GM21576 (cell line): ENCODE results near the gene PDF.
"Not testable (repeated sequence)": the region's sequence is repeated elsewhere in the genome, so short reads cannot be mapped to it uniquely, and the experiment has no call there.

Source experiments
- ATAC-seq: cut with Tn5 transposase; IDR thresholded peaks from one replicate; pipeline ENCODE4 v1.9.1; 2021; ENCODE audit warnings: mild to moderate bottlenecking, moderate library complexity; ENCODE audit not compliant: unreplicated experiment

The PDF gene

GRCh38 chr16:69318177-69318910 is 12.0 kb downstream of the PDF start:
- no peak for ATAC-seq

DNA sequence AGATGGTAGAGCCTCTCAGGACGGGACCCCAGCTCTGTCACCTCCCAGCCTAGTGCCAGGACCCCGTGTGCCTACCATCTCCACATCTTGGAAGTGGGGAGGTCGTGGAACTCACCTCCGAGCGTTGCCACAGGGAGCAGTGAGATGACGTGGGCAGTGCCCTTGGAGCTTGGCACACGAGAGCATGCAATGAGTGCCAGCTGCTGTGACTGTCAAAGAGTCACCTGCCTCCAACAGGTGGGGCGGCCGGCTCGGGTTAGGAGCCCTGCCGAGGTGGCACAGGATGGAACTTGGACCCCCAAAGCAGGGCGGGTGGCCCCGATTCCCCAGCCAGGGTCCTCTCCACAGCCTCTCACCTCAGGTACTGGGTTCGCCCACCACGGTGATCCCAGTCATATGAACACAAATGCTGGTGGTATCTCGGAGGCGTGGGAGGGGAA is 13.8 kb downstream of the PDF start:
- ATAC-seq: no peak

DNA sequence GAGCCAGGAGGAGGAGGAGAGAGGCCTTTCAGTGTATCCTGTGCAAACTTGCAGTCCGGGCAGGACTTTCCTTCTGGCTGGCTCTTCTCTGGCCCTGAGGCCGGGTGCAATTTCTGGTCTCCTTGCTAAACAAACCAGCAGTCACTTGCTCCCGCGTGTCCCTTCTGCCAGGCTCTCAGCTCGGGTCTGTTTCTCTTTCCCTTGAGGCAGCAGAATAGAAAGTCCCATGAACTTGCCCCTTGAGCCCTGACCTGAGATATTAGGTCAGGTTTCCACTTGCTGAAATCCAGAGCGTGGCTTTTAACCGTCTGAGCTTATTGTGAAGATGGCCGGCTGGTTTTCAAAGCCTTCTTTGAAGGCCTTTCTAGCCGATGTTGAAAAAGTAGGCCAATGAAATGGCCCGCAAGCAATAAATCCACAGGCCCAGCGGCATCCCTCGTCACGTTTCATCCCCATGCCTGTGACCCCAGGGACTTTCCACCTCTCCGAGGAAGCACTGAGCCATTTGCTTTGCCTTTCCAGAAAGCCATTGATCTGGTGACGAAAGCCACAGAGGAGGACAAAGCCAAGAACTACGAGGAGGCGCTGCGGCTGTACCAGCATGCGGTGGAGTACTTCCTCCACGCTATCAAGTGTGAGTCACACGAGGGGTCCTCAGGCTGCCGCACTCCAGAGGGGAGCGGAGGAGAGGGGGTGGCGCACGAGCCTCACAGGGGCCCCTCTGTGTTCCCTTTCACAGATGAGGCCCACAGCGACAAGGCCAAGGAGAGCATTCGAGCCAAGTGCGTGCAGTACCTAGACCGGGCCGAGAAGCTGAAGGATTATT is 14.7 kb downstream of the PDF start:
- ATAC-seq: no peak

DNA sequence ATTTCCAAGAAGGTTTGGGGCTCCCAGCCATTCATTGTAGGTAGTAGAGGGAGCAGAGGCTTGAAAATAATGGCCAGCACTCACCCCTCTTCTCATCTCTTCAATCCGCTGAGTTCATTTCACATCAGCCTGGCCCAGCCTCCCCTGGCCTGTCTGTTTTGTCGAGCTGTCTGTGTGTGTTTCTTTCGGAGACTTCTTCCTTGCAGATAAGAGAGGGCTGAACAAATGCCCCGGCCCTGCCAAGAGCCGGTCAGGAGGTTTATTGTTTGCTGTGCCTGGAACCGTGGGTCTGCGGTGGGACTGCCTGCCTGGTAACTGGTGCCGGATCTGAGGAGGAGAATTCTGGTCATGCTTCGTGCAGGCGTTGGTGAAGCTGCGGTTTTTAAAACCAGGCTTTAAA is 15.9 kb downstream of the PDF start:
- no peak for ATAC-seq

- ATAC-seq: no peak
Observed at GRCh38 chr16:69313469-69313868, 16.9 kb downstream of the PDF start.

GRCh38 chr16:69311533-69312387 is 18.6 kb downstream of the PDF start:
- ATAC-seq: peak; percentile 30

- peak; percentile 94 for ATAC-seq
Observed at GRCh38 chr16:69310653-69311532, 19.5 kb downstream of the PDF start, which contains the start of gene VPS4A. VPS4A (plus strand) TSS chr16:69311350; CDS start chr16:69311512, 162 bp downstream.

DNA sequence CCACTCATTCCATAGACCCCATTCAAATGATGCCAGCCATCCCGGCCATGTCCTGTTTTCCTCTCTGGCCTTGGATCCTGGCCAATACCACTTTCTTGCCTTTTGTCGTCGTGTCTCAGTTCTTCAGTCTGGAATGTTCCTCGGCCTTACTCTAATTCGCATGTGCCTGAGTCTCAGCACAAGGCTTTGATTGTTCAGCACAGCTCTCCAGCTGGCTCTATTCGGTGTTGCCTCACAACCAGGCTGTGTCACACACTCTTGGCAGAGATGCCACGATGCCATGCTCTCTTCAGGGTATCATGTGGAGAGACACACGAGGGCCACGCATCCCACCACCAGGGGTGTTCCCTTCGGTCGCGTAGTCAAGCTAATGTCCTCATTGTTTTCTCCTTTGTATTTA is 21.1 kb downstream of the PDF start:
- ATAC-seq: no peak

- no peak for ATAC-seq
Observed at GRCh38 chr16:69307856-69308255, 22.5 kb downstream of the PDF start.

GRCh38 chr16:69307091-69307490 is 23.3 kb downstream of the PDF start:
- no peak for ATAC-seq

GRCh38 chr16:69306031-69306430 is 24.4 kb downstream of the PDF start:
- ATAC-seq: no peak

DNA sequence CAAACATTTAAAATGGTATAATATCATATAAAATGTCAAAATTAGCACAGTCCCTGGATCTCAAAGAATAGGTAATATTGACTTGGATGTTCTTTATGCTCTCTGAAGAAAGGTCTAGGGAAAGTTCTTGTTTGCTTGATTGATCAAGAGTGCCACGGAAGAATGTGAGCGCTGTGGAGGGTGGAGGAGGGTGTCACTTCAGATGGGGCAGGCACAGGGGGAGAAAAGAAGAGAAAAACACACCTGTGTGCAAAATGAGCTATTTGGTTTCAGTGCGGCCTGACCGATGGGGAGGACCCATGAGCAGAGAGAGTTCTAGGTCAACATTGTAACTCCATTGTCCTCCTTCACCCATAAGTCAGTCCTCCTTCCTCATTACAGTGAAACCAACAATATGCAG is 28.1 kb downstream of the PDF start:
- ATAC-seq: no peak

DNA sequence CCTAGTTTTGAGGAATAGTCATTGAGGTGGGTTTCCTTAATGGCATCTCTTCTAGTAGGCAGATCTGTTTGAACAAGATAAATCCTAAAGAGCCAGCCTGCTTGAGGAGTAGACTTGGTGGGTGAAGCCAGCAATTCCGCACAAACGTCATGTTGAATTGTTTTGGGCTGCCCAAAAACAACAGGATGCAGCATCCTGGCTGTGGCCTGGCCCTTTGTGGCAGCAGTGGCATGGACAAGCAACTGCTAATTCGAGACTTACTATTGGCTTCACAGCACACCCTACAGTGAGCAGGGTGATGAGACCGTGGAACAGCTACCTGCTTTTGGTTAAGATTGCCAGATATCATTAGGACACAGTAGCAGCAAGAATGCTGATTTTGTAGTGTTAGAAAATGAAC is 28.5 kb downstream of the PDF start:
- ATAC-seq: no peak

- ATAC-seq: no peak
Observed at GRCh38 chr16:69301187-69301586, 29.2 kb downstream of the PDF start.

DNA sequence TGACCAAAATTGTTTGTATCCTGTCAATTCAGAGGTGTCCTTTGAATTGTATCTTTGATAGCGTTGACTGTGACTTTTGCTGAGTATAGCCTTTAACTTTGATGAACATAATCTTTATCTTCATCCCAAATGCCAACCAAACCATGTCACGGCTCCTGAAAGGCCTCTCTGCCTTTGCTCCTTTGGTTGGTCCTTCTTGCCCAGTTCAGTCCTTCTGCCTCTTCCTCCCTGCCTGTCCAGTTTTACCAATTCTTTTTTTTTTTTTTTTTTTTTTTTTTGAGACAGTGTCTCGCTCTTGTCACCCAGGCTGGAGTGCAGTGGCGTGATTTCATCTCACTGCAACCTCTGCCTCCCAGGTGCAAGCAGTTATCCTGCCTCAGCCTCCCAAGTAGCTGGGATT is 32.1 kb downstream of the PDF start:
- ATAC-seq: no peak

DNA sequence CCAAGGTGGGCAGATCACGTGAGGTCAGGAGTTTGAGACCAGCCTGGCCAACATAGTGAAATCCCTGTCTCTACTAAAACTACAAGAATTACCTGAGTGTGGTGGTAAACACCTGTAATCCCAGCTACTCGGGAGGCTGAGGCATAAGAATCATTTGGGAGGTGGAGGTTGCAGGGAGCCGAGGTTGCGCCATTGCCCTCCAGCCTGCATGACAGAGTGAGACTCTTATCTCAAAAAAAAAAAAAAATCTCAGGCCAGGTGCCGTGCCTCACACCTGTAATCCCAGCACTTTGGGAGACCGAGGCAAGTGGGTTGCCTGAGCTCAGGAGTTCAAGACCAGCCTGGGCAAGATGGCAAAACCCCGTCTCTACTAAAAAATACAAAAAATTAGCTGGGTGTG is 33.6 kb downstream of the PDF start:
- ATAC-seq: not testable (repeated sequence)

- ATAC-seq: no peak
Observed at GRCh38 chr16:69294051-69294450, 36.3 kb downstream of the PDF start.

DNA sequence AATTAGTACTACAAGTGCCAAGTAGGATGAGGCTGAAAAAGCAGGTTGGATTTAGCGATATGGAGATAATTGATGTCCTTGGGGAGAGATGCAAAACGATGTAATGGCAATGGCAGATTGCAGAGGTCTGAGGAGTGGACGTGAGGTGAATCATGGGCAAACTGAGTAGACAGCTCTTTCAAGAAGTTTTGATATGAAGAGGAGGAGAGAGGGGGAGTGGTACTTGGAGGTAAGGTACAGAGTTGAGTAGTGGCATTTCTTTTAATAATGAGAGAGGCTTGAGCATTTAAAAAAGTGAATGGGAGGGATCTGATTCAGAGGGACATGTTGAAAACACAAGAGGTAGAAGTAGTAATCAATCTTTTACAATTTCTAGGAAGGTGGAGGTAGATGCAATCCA is 37.0 kb downstream of the PDF start:
- no peak for ATAC-seq

DNA sequence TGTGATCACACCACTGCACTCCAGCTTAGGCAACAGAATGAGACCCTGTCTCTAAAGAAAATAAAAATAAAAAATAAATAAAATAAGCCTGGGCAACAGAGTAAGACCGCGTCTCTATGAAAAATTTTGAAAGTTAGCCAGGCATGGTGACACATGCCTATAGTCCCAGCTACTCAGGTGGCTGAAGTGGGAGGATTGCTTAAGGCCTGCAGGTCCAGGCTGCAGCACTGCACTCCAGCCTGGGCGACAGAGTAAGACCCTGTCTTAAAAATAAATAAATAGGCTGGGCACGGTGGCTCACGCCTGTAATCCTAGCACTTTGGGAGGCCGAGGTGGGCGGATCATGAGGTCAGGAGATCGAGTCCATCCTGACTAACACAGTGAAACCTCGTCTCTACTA is 38.7 kb downstream of the PDF start:
- not testable (repeated sequence) for ATAC-seq
